Measurements from ENCODE around the gene FBXL17.
"Not testable (repeated sequence)": the region's sequence is repeated elsewhere in the genome, so short reads cannot be mapped to it uniquely, and the experiment has no call there.

FBXL17 gene

GRCh38 chr5:108238936-108239887, 142.7 kb downstream of the FBXL17 start:
- DNase-seq = no peak

DNA sequence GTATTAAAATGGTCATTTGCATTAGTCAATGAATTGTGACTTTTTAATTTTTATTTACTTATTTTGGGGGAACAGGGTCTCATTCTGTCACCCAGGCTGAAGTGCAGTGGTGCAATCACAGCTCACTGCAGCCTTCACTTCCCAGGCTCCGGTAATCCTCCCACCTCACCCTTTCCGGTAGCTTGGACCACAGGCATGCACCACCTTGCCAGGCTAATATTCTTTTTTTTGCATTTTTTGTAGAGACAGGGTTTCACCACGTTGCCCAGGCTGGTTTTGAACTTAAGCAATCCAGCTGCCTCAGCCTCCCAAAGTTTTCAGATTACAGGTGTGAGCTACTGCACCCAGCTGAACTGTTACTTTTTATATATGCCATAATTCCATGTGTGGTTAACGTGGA, 143.4 kb downstream of the FBXL17 start:
- no peak for DNase-seq

GRCh38 chr5:108233617-108234155, 148.2 kb downstream of the FBXL17 start:
- DNase-seq = no peak

- no peak for DNase-seq
These were observed 149.1 kb downstream of the FBXL17 start for GRCh38 chr5:108232805-108233204.

GRCh38 chr5:108222011-108222410, 159.9 kb downstream of the FBXL17 start:
- no peak for DNase-seq

DNA sequence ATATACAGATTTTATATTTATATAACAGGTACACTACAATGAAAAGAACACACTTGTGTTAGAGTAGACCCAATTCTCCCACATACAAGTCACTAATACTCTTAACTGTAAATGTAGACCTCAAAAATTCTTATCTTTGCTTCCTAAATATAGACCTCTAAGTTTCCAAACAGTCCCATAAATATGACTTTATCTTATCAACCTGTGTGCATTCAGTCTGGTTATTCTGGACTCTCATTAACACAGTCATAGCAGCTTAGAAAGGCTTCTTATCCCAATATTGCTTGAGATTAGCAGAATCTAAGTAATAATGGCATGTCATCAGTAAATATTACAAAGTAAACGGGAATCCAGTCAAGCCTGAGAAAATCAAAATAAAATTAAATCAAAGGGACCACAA, 161.1 kb downstream of the FBXL17 start:
- DNase-seq = no peak

GRCh38 chr5:108216890-108217289, 165.0 kb downstream of the FBXL17 start:
- DNase-seq = no peak

GRCh38 chr5:108214857-108215256, 167.0 kb downstream of the FBXL17 start:
- DNase-seq = no peak

DNA sequence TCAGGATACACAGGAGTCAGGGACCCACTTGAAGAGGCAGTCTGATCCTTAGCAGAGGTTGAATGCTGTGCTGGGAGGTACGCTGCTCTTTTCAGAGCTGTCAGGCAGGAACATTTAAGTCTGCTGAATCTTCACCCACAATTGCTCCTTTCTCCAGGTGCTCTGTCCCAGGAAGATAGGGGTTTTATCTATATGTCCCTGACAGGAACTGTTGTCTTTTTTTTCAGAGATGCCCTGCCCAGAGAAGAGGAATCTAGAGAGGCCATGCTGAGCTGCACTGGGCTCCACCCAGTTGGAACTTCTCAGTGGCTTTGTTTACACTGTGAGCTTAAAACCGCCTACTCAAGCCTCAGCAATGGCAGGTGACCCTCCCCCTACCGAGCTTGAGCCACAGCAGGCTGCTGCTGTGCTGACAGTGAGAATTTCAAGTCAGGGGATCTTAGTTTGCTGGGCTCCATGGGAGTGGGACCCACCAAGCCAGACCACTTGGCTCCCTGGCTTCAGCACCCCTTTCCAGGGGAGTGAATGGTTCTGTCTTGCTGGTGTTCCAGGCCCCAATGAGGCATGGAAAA, 169.0 kb downstream of the FBXL17 start:
- DNase-seq = no peak

DNA sequence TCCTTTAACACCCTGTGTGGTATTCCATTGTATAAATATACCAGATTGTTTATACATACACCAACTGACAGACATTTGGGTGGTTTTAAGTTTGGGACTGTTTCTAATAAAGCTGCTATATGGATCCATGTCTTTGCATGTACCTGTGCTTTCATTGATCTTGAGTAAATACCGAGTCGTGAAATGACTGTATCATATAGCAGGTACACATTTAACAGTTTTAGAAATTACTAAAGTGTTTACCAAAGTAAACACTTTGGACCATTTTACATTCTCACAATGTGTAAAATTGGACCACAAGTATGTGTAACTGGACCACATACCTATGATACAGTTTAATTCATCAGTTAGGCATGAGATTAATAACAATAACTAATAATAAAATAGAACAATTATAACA, 175.2 kb downstream of the FBXL17 start:
- no peak for DNase-seq

GRCh38 chr5:108201721-108202120, 180.2 kb downstream of the FBXL17 start:
- no peak for DNase-seq

DNA sequence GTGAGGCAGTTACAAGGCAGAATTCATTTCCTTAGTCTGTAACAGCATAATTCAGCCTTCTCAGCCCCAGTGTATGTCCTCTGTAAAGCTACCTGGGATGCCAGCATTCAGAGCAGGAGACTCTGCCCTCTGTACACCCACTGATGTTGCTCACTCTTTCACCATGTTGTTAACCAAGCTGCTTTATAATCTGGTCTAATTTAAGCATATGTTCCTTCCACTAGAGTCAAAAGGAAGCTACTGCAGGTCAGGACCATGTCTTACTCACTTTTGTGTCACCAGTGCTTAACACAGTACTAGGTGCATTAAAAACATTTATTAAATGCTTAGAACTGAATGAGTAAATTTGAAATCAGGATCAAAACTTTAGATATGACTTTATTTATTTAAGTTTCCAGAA, 185.6 kb downstream of the FBXL17 start:
- no peak for DNase-seq

GRCh38 chr5:108193021-108193795, 188.7 kb downstream of the FBXL17 start:
- no peak for DNase-seq

DNA sequence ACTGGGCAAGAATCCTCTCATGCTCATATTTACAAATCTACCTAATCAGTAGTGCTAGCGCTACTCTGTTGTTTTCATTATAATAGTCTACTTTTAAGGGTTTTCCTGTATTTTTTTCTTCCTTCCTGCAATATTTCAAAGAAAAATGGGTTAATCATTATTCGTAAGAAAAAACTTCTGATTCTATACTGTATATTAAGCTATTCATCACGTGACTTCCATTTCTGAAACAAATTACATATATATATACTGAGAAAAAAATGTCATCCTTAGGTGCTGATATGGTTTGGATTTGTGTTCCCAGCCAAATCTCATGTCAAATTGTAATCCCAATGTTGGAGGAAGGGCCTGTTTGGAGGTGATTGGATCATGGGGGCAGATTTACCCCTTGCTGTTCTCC, 197.0 kb downstream of the FBXL17 start:
- no peak for DNase-seq

GRCh38 chr5:108181975-108182374, 199.9 kb downstream of the FBXL17 start:
- DNase-seq = no peak

DNA sequence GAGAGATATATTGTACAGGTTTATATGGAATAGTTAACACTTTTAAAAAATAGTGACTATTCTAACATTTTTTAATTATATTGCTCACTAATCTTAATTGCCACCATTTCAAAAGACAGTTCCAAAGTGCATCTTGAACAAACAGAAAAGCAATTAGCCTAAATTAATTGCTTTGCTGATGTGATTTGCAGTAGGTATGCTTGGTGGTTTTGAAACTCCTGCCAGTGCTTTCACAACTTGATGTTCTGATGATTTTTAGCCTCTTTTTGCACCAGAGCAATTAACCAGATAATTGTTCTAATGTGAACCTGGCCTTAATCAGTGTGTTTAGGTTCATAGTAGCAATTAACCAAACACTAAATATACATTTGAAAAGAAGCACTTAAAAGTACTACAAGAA, 207.6 kb downstream of the FBXL17 start:
- DNase-seq = no peak

- no peak for DNase-seq
These were observed 210.1 kb downstream of the FBXL17 start for GRCh38 chr5:108171759-108172158.

DNA sequence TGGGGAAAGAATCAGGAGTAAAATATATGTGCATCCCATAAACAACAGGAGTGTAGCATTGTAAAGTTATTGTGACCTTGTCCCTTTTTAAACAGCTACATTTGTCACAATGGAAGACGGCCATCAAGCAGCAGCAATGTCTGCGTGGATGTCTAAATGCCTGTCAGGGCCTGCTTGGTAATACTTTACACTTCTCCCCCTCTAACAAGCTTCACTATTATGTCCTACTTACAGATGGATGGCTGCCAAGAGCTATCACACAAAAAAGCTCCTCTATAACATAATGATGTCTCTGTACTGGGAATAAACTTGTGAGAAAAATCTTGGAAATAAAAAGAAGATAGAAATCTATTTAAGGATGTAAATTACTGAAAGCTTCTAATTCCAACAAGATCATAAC, 213.0 kb downstream of the FBXL17 start:
- no peak for DNase-seq

DNA sequence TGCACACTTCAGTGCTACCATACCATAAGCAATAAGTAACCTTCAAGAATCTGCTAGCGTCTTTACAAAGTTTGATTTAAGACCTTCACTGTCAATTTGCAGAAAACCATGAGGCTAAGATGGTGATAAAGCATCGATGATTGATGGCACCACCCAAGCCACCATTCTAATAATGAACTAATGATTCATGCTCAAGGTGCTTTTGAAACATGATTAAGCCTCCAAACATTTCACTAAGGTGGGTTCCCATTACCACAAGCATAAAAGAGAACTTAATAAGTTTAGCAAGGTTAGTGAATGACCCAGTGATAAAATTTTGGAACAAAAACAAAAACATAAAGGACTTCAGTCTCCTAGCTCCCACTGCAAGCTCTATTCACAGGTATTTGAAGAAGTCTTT, 214.7 kb downstream of the FBXL17 start:
- no peak for DNase-seq

DNA sequence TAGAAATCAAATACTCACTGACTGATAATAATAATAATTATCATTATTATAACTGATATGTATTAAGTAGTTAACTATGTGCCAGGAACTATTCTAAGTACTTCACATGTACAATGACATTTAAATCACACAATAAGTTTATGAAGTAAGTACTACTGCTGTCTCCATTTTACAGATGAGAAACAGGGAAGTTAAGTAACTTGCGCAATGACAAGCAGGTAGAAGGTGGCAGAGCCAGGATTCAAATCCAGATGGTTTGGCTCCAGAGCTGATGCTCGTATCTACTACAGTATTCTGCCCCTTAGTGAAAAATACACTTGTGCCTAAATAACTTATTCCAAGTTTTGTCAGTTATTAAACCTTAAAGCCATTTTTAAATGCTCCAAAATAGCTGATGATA, 217.3 kb downstream of the FBXL17 start:
- DNase-seq = no peak

DNA sequence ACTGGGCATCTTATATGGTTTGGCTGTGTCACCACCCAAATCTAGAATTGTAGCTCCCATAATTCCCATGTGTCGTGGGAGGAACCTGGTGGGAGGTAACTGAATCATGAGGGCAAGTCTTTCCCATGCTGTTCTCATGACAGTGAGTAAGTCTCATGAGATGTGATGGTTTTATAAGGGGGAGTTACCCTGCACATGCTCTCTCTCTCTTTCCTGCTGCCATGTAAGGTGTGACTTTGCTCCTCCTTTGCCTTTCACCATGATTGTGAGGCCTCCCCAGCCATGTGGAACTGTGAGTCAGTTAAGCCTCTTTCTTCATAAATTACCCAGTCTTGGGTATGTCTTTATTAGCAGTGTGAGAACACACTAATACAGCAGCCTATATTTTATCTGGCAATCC, 229.0 kb downstream of the FBXL17 start:
- not testable (repeated sequence) for DNase-seq

DNA sequence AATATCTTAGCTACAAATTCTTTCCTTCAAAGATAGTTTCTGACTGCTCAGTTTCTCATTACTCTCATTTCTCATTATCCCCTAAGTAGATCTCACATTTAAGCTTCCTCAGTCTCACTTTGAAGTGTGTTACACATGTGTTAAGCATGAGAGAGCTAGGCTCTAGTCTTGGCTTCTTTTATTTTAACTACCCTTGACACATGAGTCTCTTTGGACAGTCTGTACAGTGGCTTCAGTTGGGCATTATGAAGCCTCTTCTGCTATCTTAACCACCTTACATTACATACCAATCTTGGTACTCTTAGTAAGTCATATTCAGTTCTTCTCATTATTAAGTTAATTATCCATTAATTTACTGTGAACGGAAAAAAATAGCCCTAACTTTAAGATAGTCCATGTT, 232.5 kb downstream of the FBXL17 start:
- no peak for DNase-seq

DNA sequence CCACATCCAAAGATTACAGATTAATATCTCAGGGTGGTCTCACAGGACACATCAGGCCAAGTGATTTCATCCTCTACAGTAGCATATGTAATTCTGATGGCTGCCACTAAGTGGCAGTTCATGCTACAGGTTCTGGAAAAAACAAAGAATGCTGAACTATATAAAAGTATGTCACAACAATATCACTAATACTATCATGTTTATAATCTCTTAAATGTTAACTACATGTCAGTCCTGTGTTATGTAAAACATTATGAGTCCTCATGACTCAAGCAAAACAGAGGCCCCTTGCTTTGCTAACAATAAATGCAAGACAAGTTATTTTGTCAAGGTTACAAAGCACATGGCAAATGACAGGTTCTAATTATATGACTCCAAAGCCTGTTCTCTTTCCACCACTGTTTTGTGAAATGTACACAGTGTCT, 233.2 kb downstream of the FBXL17 start:
- no peak for DNase-seq
